Ishikawa (cell line): ENCODE measurements around the gene RBMS3.

Experiments
- CEBPB ChIP-seq: IDR thresholded peaks from 2 replicates; pipeline ENCODE4 v1.6.1; 2012
- CREB1 ChIP-seq: IDR thresholded peaks from 2 replicates; pipeline ENCODE4 v1.6.1; 2012; ENCODE audit warnings: low read depth
- EGR1 ChIP-seq: IDR thresholded peaks from 2 replicates; pipeline ENCODE4 v1.6.1; 2012
- EP300 ChIP-seq: IDR thresholded peaks from 2 replicates; pipeline ENCODE4 v1.6.1; 2012; ENCODE audit warnings: borderline replicate concordance
- FOXM1 ChIP-seq: IDR thresholded peaks from 2 replicates; pipeline ENCODE4 v1.6.1; 2012; ENCODE audit warnings: low read depth, borderline replicate concordance
- MAX ChIP-seq: IDR thresholded peaks from 2 replicates; pipeline ENCODE4 v1.6.1; 2012
- NFIC ChIP-seq: IDR thresholded peaks from 2 replicates; pipeline ENCODE4 v1.6.1; 2012
- RAD21 ChIP-seq: IDR thresholded peaks from 2 replicates; pipeline ENCODE4 v1.6.1; 2012; ENCODE audit warnings: low read depth
- REST ChIP-seq: IDR thresholded peaks from 2 replicates; pipeline ENCODE4 v1.6.1; 2012; ENCODE audit warnings: low read depth, mild to moderate bottlenecking
- TAF1 ChIP-seq: IDR thresholded peaks from 2 replicates; pipeline ENCODE4 v1.6.1; 2012; ENCODE audit warnings: low read depth, mild to moderate bottlenecking
- TCF12 ChIP-seq: IDR thresholded peaks from 2 replicates; pipeline ENCODE4 v1.6.1; 2012; ENCODE audit warnings: low read depth
- TEAD4 ChIP-seq: IDR thresholded peaks from 2 replicates; pipeline ENCODE4 v1.6.1; 2012
- USF1 ChIP-seq: IDR thresholded peaks from 2 replicates; pipeline ENCODE4 v1.6.1; 2012
- YY1 ChIP-seq: IDR thresholded peaks from 2 replicates; pipeline ENCODE4 v1.6.1; 2012; ENCODE audit warnings: low read depth
- ZBTB7A ChIP-seq: IDR thresholded peaks from 2 replicates; pipeline ENCODE4 v1.6.1; 2012; ENCODE audit warnings: low read depth

The RBMS3 gene

GRCh38 chr3:29258161-29258560 is 22.7 kb upstream of the RBMS3 start:
- TF ChIP-seq TCF12, result no peak
- TF ChIP-seq CREB1, result no peak
- no peak for TF ChIP-seq USF1
- no peak for TF ChIP-seq ZBTB7A
- TF ChIP-seq CEBPB, result no peak

- TF ChIP-seq NFIC (no peak), RAD21 (no peak), CEBPB (no peak), EP300 (no peak), TAF1 (no peak), YY1 (no peak), TEAD4 (no peak), ZBTB7A (no peak), USF1 (no peak), TCF12 (no peak), MAX (no peak), FOXM1 (no peak), REST (no peak), EGR1 (no peak)
Measured at GRCh38 chr3:29261119-29261518, 19.8 kb upstream of the RBMS3 start.

- TF ChIP-seq TCF12, result no peak
- TF ChIP-seq USF1, result no peak
- TF ChIP-seq TEAD4, result no peak
- TF ChIP-seq NFIC, result no peak
- TF ChIP-seq CEBPB, result no peak
- TF ChIP-seq ZBTB7A, result no peak
- TF ChIP-seq CREB1, result no peak
- TF ChIP-seq EP300, result no peak
- TF ChIP-seq REST, result no peak
- no peak for TF ChIP-seq MAX
Measured at GRCh38 chr3:29263476-29263875, 17.4 kb upstream of the RBMS3 start.

- TF ChIP-seq USF1 (no peak), TCF12 (no peak), YY1 (no peak), MAX (no peak), CREB1 (no peak), ZBTB7A (no peak), REST (no peak), FOXM1 (no peak)
Measured at GRCh38 chr3:29265509-29266072, 15.3 kb upstream of the RBMS3 start.
